Body of pancreas (tissue), 4 donors: ENCODE results near the gene MAPK11. TPM values are rescaled to one million over a fixed set of nuclear protein-coding genes. Genes with fewer than 3 reads are reported as not detected.

Experiments
- ATAC-seq: fragments of 150-250 bp; one replicate; pipeline ENCODE4 v1.9.1; 2016
- DNase-seq, 4 donors: peaks; one replicate each; pipeline ENCODE4 v3.0.0-alpha.2; 2019
- H3K27ac ChIP-seq, 4 donors: fragments of 200-600 bp; sonication (generic); 1 replicate in 3 of 4; 2 replicates in 1 of 4; pipeline versions ENCODE4 v1.5.1 to v1.6.1; 2016 to 2019; ENCODE audit warnings: mild to moderate bottlenecking in 1 of 4, mixed read lengths in 1 of 4, moderate library complexity in 1 of 4
- H3K27me3 ChIP-seq, 2 donors: fragments of 200-600 bp; sonication (generic); one replicate each; pipeline ENCODE4 v1.6.0; 2016; ENCODE audit warnings: mild to moderate bottlenecking in 1 of 2
- H3K36me3 ChIP-seq, 2 donors: fragments of 200-600 bp; sonication (generic); replicated peaks in 1 of 2; 2 replicates each; pipeline ENCODE4 v1.5.1; 2016; ENCODE audit warnings: low read depth in 2 of 2; ENCODE audit not compliant: insufficient read depth in 1 of 2
- H3K4me1 ChIP-seq: fragments of 200-600 bp; sonication (generic); one replicate; pipeline ENCODE4 v1.6.0; 2016
- H3K4me3 ChIP-seq, 2 donors: fragments of 200-600 bp; sonication (generic); 1 replicate in 1 of 2; 2 replicates in 1 of 2; pipeline ENCODE4 v1.5.1; 2016 to 2019
- H3K9me3 ChIP-seq, 3 donors: fragments of 200-600 bp; sonication (generic); 1 replicate in 2 of 3; 2 replicates in 1 of 3; pipeline ENCODE4 v1.5.1; 2016
- CTCF ChIP-seq, 7 experiments: fragments of 450-650 bp in 4 of 7; fragments of 200-600 bp in 3 of 7; sonication (generic) in 3 of 7; IDR thresholded peaks; one replicate each; pipeline ENCODE4 v1.5.1; 2016 to 2019; ENCODE audit warnings: antibody characterized with exemption in 7 of 7
- POLR2A ChIP-seq, 3 donors: fragments of 450-650 bp; IDR thresholded peaks; one replicate each; pipeline ENCODE4 v1.6.1; 2016; ENCODE audit warnings: antibody characterized with exemption in 3 of 3, mild to moderate bottlenecking in 2 of 3
- WGBS, 2 donors: methylation state at CpG; one replicate each; pipeline ENCODE4 v1.1.5; 2017; 5-methylcytosine and 5-hydroxymethylcytosine counted together
- intact Hi-C: fragments of 100-400 bp; cut with DNase I; formaldehyde crosslinking; loops from one replicate; pipeline ENCODE4 v1.15.1; 2023
- total RNA-seq, 2 donors: library from RNA; depleted of rRNA; stranded (reverse); fragments of >200 nt; gene quantifications; one replicate each; pipeline ENCODE4 v1.1.0, GENCODE V29; 2016

The MAPK11 gene
- total RNA-seq, 2 donors from 2014 or later, result 3.0 to 3.6 TPM

GRCh38 chr22:50243685-50244419, 26.3 kb downstream of the MAPK11 start:
- 11 to 12% methylated on average over 19 to 27 of the region's 27 CpGs for WGBS, 2 donors
- peak overlapping the region; percentile 39 to 93 for H3K4me3 ChIP-seq
- H3K36me3 ChIP-seq, result no peaks in the 10 kb centered on the region
- intact Hi-C loops, result loop anchor here (10.0 kb wide), 1 partner anchor 261 kb away; the partner anchor contains the start of genes LMF2 and NCAPH2
- H3K4me1 ChIP-seq, result peaks cover 39% of the 10 kb centered on the region
- peak; percentile 24 for ATAC-seq
- no peak for TF ChIP-seq CTCF (IDR thresholded peaks at IDR 0.05)
- no peak for TF ChIP-seq POLR2A (IDR thresholded peaks at IDR 0.05)
- no peaks in the 10 kb centered on the region for H3K27me3 ChIP-seq
- H3K9me3 ChIP-seq, result no peaks in the 10 kb centered on the region
- peak overlapping the region in 3 of 4 donors; percentile 75 to 97 (median 96) for H3K27ac ChIP-seq
- no peak for DNase-seq

GRCh38 chr22:50242406-50242949, 27.7 kb downstream of the MAPK11 start:
- TF ChIP-seq CTCF (IDR thresholded peaks at IDR 0.05) (no peak), POLR2A (IDR thresholded peaks at IDR 0.05) (no peak)
- Histone ChIP-seq H3K36me3 (no peaks in the 10 kb centered on the region), H3K27ac (no peak overlapping the region), H3K4me3 (peak overlapping the region in 1 of 2 donors; percentile 93), H3K9me3 (no peaks in the 10 kb centered on the region), H3K4me1 (peaks cover 39% of the 10 kb centered on the region), H3K27me3 (no peaks in the 10 kb centered on the region)
- 50% methylated on average over 13 to 14 of the region's 14 CpGs for WGBS, 2 donors
- intact Hi-C loops, result loop anchor here (10.0 kb wide), 1 partner anchor 262 kb away; the partner anchor contains the start of genes LMF2 and NCAPH2
- ATAC-seq, result no peak
- no peak for DNase-seq

GRCh38 chr22:50238755-50239154, 31.4 kb downstream of the MAPK11 start:
- Histone ChIP-seq H3K27ac (no peak overlapping the region), H3K27me3 (no peaks in the 10 kb centered on the region), H3K9me3 (no peaks in the 10 kb centered on the region), H3K4me1 (peaks cover 28% of the 10 kb centered on the region), H3K4me3 (no peak overlapping the region), H3K36me3 (no peaks in the 10 kb centered on the region)
- DNase-seq, result no peak
- ATAC-seq, result no peak
- intact Hi-C loops, result no loop called here
- TF ChIP-seq CTCF (IDR thresholded peaks at IDR 0.05) (no peak), POLR2A (IDR thresholded peaks at IDR 0.05) (no peak)
- WGBS, 2 donors, result 81 to 86% methylated on average over 8 to 9 of the region's 9 CpGs

- 73 to 96% methylated on average over 7 to 11 of the region's 11 CpGs for WGBS, 2 donors
- no peaks in the 10 kb centered on the region for H3K27me3 ChIP-seq
- no peak overlapping the region for H3K27ac ChIP-seq
- H3K36me3 ChIP-seq, result no peaks in the 10 kb centered on the region
- intact Hi-C loops, result no loop called here
- ATAC-seq (no peak), DNase-seq (no peak)
- H3K9me3 ChIP-seq, result no peaks in the 10 kb centered on the region
- no peak for TF ChIP-seq POLR2A (IDR thresholded peaks at IDR 0.05)
- TF ChIP-seq CTCF (IDR thresholded peaks at IDR 0.05), result peak in 5 of 7 experiments; percentile 12 to 27 (median 20)
- no peak overlapping the region for H3K4me3 ChIP-seq
- peaks cover 15% of the 10 kb centered on the region for H3K4me1 ChIP-seq
Measured at GRCh38 chr22:50236731-50237409, 33.3 kb downstream of the MAPK11 start.
